Loucy (cell line): ENCODE results near the gene PSEN1.

Source experiments
- H2AFZ ChIP-seq: fragments of 200-600 bp; sonication (generic); 2 replicates; pipeline ENCODE4 v1.6.0; 2016; ENCODE audit warnings: antibody characterized with exemption, mild to moderate bottlenecking, low read length, moderate library complexity
- H3F3A ChIP-seq: fragments of 200-600 bp; 2 replicates; pipeline ENCODE4 v1.6.0; 2016; ENCODE audit warnings: antibody characterized with exemption, low read depth, mild to moderate bottlenecking
- H3K27me3 ChIP-seq: fragments of 200-600 bp; sonication (generic); 2 replicates; pipeline ENCODE4 v1.6.1; 2014; ENCODE audit warnings: low read length, mild to moderate bottlenecking; ENCODE audit not compliant: insufficient read depth, poor library complexity, severe bottlenecking
- H3K36me3 ChIP-seq: fragments of 200-600 bp; sonication (generic); 2 replicates; pipeline ENCODE4 v1.6.1; 2016; ENCODE audit warnings: low read length; ENCODE audit not compliant: insufficient read depth
- H3K4me1 ChIP-seq: fragments of 200-600 bp; sonication (generic); 2 replicates; pipeline ENCODE4 v1.5.1; 2014; ENCODE audit warnings: low read length, mild to moderate bottlenecking; ENCODE audit not compliant: insufficient read depth, poor library complexity, severe bottlenecking
- H3K4me2 ChIP-seq: fragments of 200-600 bp; sonication (generic); 2 replicates; pipeline ENCODE4 v1.6.0; 2014; ENCODE audit warnings: antibody characterized with exemption, low read length, low read depth, mild to moderate bottlenecking; ENCODE audit not compliant: poor library complexity, severe bottlenecking
- H3K4me3 ChIP-seq: fragments of 200-600 bp; sonication (generic); 2 replicates; pipeline ENCODE4 v1.5.1; 2014; ENCODE audit warnings: low read length, mild to moderate bottlenecking, mixed read lengths; ENCODE audit not compliant: poor library complexity, severe bottlenecking
- H3K79me2 ChIP-seq: fragments of 200-600 bp; sonication (generic); 2 replicates; pipeline ENCODE4 v1.6.1; 2014; ENCODE audit warnings: low read length; ENCODE audit not compliant: insufficient read depth
- H3K9ac ChIP-seq: fragments of 200-600 bp; sonication (generic); 2 replicates; pipeline ENCODE4 v1.6.0; 2014; ENCODE audit warnings: mild to moderate bottlenecking, low read depth, low read length, moderate library complexity; ENCODE audit not compliant: poor library complexity, severe bottlenecking
- H3K9me2 ChIP-seq: fragments of 200-600 bp; sonication (generic); replicated peaks from 2 replicates; pipeline ENCODE4 v1.6.1; 2016; ENCODE audit warnings: low read depth, low read length, mixed read lengths
- H3K9me3 ChIP-seq: fragments of 200-600 bp; sonication (generic); 2 replicates; pipeline ENCODE4 v1.6.1; 2014; ENCODE audit warnings: mild to moderate bottlenecking, antibody characterized with exemption, low read length, low read depth; ENCODE audit not compliant: insufficient read depth
- H4K20me1 ChIP-seq: fragments of 200-600 bp; sonication (generic); 2 replicates; pipeline ENCODE4 v1.6.0; 2014; ENCODE audit warnings: antibody characterized with exemption, low read length, mild to moderate bottlenecking; ENCODE audit not compliant: insufficient read depth, poor library complexity, severe bottlenecking
- CTCF ChIP-seq: fragments of 200-600 bp; sonication (generic); conservative IDR thresholded peaks from 2 replicates; pipeline ENCODE4 v1.5.1; 2014; ENCODE audit warnings: mild to moderate bottlenecking, antibody characterized with exemption, low read length
- EZH2phosphoT487 ChIP-seq: fragments of 200-600 bp; IDR thresholded peaks from 2 replicates; pipeline ENCODE4 v1.6.1; 2018; ENCODE audit warnings: antibody characterized with exemption, mild to moderate bottlenecking, moderate library complexity, borderline replicate concordance

The PSEN1 gene

GRCh38 chr14:73143003-73143402 lies 6.7 kb downstream of the PSEN1 start:
- Histone ChIP-seq H3K9me3 (no peaks in the 10 kb centered on the region), H3K9ac (no peak overlapping the region), H2AFZ (no peak overlapping the region), H3K36me3 (peaks cover 2% of the 10 kb centered on the region; the same call in 1 of the 2 replicates), H3K79me2 (peaks cover 68% of the 10 kb centered on the region; the same call in 1 of the 2 replicates), H3K4me1 (peaks cover 16% of the 10 kb centered on the region), H3K4me2 (peak overlapping the region; percentile 49), H3K9me2 (no peaks in the 10 kb centered on the region), H3K27me3 (no peaks in the 10 kb centered on the region), H4K20me1 (peaks cover 3% of the 10 kb centered on the region), H3F3A (peaks cover 3% of the 10 kb centered on the region; the same call in 1 of the 2 replicates), H3K4me3 (no peak overlapping the region)
- no peak for TF ChIP-seq CTCF
- TF ChIP-seq EZH2phosphoT487, result no peak

- H3K27me3 ChIP-seq, result no peaks in the 10 kb centered on the region
- no peak overlapping the region for H3K4me3 ChIP-seq
- peaks cover 16% of the 10 kb centered on the region for H3K4me1 ChIP-seq
- peaks cover 8% of the 10 kb centered on the region; the same call in 1 of the 2 replicates for H3K36me3 ChIP-seq
- H3K9ac ChIP-seq, result no peak overlapping the region
- H3K9me2 ChIP-seq, result no peaks in the 10 kb centered on the region
- no peaks in the 10 kb centered on the region for H3K9me3 ChIP-seq
- no peak for TF ChIP-seq CTCF
- TF ChIP-seq EZH2phosphoT487, result no peak
- peak overlapping the region; percentile 49 for H3K4me2 ChIP-seq
- peaks cover 64% of the 10 kb centered on the region; the same call in 1 of the 2 replicates for H3K79me2 ChIP-seq
- peaks cover 3% of the 10 kb centered on the region; the same call in 1 of the 2 replicates for H3F3A ChIP-seq
- no peak overlapping the region for H2AFZ ChIP-seq
- H4K20me1 ChIP-seq, result peaks cover 3% of the 10 kb centered on the region
Observed at GRCh38 chr14:73143617-73144016, 7.3 kb downstream of the PSEN1 start.

- H3K9me2 ChIP-seq, result no peaks in the 10 kb centered on the region
- no peak overlapping the region for H3K4me2 ChIP-seq
- H2AFZ ChIP-seq, result no peak overlapping the region
- H3K4me3 ChIP-seq, result no peak overlapping the region
- peaks cover 3% of the 10 kb centered on the region; the same call in 1 of the 2 replicates for H3F3A ChIP-seq
- no peaks in the 10 kb centered on the region for H3K27me3 ChIP-seq
- H4K20me1 ChIP-seq, result peaks cover 3% of the 10 kb centered on the region
- peaks cover 16% of the 10 kb centered on the region for H3K4me1 ChIP-seq
- H3K9ac ChIP-seq, result no peak overlapping the region
- TF ChIP-seq CTCF, result no peak
- no peak for TF ChIP-seq EZH2phosphoT487
- peaks cover 22% of the 10 kb centered on the region; the same call in 1 of the 2 replicates for H3K36me3 ChIP-seq
- H3K9me3 ChIP-seq, result no peaks in the 10 kb centered on the region
- H3K79me2 ChIP-seq, result peaks cover 51% of the 10 kb centered on the region; the same call in 1 of the 2 replicates
Observed at GRCh38 chr14:73145371-73145770, 9.1 kb downstream of the PSEN1 start.
